Fibroblast of skin of left quadriceps (primary cell): ENCODE results near the gene ZNF763.
"Not testable (repeated sequence)": the region's sequence is repeated elsewhere in the genome, so short reads cannot be mapped to it uniquely, and the experiment has no call there.

Source experiments
- DNase-seq, 2 experiments: peaks; one replicate each; pipeline ENCODE4 v3.0.0-alpha.2; 2013; ENCODE audit warnings: low read depth in 2 of 2

The ZNF763 gene

GRCh38 chr19:11971041-11971440 is 6.2 kb downstream of the ZNF763 start:
- DNase-seq: no peak

GRCh38 chr19:11973019-11973810 is 8.4 kb downstream of the ZNF763 start:
- no peak for DNase-seq

- no peak for DNase-seq
Observed at GRCh38 chr19:11978492-11979100, 13.8 kb downstream of the ZNF763 start.

GRCh38 chr19:11979527-11979926 is 14.7 kb downstream of the ZNF763 start:
- no peak for DNase-seq

- no peak for DNase-seq
Observed at GRCh38 chr19:11982526-11982925, 17.7 kb downstream of the ZNF763 start.

- no peak for DNase-seq
Observed at GRCh38 chr19:11984986-11985385, 20.1 kb downstream of the ZNF763 start.

- DNase-seq: no peak
Observed at GRCh38 chr19:11986754-11987153, 21.9 kb downstream of the ZNF763 start.

- peak; percentile 79 to 83 for DNase-seq
Observed at GRCh38 chr19:11987405-11988281, 22.8 kb downstream of the ZNF763 start.

GRCh38 chr19:11989112-11989456 is 24.2 kb downstream of the ZNF763 start:
- DNase-seq: no peak

- not testable (repeated sequence) for DNase-seq
Observed at GRCh38 chr19:11991921-11992320, 27.1 kb downstream of the ZNF763 start.

GRCh38 chr19:11995174-11995573 is 30.3 kb downstream of the ZNF763 start:
- no peak for DNase-seq

- DNase-seq: peak in 1 of 2 experiments; percentile 11
Observed at GRCh38 chr19:12000152-12000981, 35.5 kb downstream of the ZNF763 start.

- no peak for DNase-seq
Observed at GRCh38 chr19:12015015-12015752, 50.3 kb downstream of the ZNF763 start.

GRCh38 chr19:12015753-12016116 is 50.9 kb downstream of the ZNF763 start:
- DNase-seq: no peak
